Dermis microvascular lymphatic vessel endothelial cell (primary cell): ENCODE results near the gene ARMC10. TPM values are rescaled to one million over a fixed set of nuclear protein-coding genes. Genes with fewer than 3 reads are reported as not detected.
"Not testable (repeated sequence)": the region's sequence is repeated elsewhere in the genome, so short reads cannot be mapped to it uniquely, and the experiment has no call there.

Experiments used
- DNase-seq, 2 donors: peaks; one replicate each; pipeline versions ENCODE4 v3.0.0 to v3.0.0-alpha.2; 2010; ENCODE audit warnings: low read depth in 2 of 2
- total RNA-seq: library from RNA; depleted of rRNA; stranded (reverse); fragments of >200 nt; gene quantifications from 2 replicates; pipeline ENCODE4 v1.2.1, GENCODE V29; 2014

The ARMC10 gene
- total RNA-seq, 1 donor from 2014 or later: 30.6 TPM

DNA sequence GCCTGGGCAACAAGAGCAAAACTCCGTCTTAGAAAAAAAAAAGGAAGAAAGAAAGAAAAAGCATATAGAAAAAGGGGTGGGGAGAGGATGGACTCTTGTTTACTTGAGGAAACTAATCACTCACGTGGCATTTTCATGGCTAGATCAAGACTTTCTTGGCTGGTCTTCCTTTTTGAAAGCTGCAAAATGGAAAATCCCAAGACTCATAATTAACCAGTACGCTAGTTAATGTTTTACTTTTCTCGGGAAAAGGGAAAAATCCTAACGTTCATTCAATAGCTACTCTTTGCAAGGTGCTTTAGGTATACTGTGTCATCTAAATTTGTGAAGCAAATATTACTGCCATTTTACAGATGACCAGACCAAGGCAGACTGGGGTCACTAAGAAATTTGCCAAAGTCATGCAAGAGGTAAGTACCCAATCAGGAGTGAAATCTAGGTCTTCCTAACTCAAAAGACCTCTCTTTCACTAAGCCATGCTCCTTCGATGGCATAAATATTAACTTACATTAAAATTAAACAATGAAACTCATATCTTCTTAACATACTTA is 49.6 kb downstream of the ARMC10 start:
- no peak for DNase-seq

DNA sequence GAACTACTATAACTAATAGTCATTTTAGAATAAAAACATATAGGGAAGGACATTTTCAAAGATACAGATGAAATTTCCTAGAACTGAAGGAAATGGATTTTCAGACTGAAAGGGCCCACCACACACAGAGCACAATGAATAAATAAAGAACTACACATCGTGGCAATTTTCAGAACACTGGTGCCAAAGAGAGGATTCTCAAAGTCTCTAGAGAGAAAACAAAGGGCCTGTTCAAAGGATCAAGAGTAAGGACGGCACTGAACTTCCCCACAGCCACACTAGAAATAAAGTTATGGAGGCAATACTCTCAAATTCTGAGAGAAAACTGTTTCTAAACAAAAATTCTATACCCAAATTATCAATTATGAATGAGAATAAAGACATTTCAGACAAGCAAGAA is 52.1 kb downstream of the ARMC10 start:
- no peak for DNase-seq

DNA sequence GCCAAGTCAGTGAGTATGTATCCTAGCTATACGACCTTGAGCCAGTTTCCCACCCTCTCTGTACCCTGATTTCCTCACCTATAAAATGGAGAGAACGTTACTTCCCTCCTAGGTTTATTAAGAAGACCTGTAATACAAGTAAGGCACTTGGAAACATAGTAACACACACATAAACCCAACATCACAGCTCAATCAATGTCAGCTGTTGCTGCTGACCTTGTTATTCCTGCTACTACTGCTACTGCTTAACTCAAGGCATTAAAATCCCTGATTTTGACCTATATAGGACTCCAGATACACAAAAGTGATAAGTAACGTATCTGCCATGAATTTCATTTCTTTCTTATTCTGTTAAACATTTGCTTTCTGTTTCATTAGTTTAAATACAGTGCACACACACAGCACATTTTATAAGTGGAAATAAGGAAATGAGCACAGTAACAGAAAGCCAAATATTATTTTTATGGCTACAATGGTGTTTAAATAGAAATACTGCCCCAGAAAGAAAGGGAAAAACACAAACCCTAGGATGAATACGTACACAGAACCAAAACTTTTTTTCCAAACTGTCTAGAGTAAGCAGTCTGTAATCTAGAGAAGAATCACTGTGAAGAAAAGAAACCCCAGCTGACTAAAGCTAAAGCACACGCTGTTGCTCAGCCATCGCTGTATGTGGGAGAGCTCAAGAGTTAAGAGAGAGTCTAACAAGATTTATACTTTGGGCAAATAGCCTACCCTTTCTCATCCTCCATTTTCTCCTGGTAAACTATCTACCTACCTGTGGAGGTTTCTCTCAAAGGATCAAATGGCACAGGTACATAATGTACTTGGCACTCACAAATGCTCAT is 55.0 kb downstream of the ARMC10 start:
- no peak for DNase-seq

DNA sequence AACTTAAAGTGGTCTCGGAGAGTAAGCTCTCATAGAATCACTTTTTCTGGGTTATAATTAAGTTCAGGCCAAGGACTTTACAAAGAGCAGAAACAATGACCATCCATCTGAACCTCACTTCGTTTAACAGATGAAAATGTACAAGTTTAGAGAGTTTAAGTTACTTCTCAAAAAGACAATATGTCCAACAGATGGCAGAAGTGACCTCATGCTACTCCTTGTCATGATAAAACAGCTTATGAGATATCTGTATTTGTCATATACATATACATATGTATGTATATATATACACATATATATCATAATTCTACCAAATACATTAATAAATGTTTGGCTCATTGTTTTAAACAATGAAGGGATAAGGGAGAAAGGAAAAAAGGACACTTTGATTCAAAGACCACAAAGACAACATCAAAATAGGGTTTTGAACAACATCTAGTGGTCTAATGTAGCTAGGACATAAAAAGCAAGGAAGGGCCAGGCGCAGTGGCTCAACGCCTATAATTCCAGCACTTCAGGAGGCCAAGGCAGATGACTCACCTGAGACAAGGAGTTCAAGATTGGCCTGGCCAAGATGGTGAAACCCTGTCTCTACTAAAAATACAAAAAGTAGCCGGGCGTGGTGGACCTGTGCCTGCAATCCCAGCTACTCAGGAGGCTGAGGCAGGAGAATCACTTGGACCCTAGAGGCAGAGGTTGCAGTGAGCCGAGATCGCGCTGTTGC is 56.1 kb downstream of the ARMC10 start:
- DNase-seq: no peak

DNA sequence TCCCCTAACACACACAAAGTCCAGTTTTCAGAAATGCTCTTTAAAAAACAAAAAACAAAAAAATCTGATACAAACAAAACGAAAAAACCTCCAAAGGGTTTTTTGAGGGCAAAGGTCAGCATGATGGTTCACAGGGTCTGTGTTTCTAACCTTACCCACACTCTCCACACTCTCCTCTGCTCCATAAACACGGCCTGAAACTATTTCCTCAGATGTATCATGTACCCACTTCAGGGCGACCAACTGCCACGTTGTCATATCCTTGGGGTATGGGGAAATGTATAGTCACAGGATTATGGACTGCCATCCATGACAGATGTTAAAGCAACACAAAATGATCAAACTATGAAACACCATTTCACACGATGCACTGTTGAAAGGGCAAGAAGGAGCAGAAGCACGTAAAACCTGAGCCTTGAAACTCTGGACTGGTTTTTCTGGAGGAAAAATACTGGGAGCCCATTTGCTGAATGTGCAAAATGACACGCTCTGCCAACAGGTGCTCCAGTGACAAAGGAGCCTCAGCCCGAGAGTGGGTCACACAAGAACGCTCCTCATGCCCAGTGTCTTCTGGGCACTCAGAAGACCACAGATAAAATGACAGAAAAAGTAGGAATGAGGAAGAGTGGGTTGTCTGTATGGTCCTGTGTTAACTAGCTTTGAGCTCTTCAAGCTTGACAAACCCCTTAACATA is 58.2 kb downstream of the ARMC10 start:
- no peak for DNase-seq

DNA sequence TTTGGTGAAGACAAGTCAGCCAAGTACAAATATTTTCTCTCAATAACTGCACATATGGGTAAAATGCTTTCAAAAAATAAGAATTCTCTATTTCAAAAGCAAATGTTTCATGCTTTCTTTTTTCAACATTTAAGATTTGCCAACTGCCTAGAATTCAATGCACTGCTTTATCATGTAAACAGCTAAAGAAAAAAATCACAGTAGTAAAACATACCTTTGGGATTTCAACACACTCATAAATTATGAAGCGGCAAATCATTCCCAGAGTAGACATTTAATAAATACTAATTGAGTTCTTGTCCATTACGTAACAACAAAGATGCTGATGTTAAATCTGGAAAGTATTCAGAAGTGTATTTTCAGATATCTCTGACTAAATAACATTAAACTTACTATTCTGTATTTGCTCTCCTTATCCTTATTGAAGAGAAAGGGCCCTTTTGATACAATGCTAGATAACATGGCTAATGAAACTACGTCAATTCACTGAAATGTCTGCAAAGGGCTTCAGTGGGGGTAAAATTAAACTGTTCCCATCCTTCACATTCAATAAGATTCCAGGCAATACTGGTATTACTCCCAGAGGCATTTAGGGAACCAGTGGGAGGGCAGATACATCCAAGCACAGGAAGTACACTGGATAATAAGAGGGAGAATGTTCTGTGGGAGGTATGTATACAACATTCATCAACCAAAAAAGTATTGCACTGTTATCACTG is 60.1 kb downstream of the ARMC10 start:
- no peak for DNase-seq

DNA sequence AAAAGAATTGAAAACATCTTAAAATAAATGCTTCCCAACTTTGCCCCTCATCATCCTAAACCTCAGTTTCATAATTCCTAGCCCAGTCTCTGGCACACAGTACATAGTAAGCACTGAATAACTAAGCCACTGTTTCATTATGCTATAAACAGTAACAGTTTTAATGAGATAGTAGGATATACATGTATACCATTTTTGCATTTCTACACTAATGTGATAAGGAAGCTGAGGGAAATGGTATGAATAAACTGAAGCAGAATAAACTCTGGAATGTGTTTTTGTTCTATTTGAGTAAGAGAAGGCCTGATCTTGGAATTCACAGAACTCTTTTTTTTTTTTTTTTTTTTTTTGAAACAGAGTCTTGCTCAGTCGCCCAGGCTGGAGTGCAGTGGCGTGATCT is 65.1 kb downstream of the ARMC10 start:
- no peak for DNase-seq

DNA sequence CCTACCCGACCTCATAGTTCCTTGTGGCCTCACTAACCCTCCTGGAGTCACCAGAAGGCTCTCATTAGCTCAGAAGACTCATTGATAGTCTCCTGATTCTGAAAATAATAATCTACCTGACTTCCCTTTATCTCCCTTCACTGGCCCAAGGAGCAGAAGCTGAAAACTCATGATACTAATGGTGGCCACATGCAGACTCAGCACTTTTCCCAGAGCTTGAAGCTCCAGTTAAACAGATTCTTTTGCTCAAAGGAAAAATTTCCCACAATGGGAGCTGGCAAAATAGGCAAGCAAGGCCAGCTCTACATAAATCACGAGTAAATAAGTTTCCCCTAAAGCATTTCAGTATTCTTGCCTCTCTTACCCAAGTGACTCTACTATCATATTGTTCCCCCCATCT is 65.7 kb downstream of the ARMC10 start:
- DNase-seq: no peak

DNA sequence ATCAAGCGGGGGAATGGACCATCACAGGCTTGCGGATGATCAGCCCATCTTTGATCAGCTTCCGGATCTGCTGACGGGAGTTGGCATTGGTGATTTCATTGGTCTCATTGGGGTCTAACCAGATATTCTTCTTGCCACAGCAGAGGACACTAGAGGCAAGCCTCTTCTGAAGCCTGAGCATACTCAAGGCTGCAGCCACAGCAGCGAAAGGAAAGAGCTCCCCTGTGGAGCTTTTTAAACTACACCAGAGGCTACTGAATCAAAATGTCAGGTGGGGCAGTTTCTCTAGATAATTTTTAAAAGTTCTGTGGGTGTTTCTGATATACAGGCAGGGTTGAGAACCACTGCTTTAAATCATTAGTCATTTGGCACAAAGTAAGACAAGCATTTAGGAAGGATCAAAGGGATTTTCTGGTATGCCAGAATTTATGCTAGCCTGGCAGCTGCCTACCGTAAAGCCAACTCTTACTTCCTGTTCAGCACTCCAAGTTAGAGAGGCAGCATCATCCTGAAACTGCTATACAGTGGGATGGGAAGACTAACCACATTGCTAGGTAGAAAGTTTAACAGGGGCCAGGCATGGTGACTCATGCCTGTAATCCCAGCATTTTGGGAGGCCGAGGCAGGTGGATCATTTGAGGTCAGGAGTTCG is 66.9 kb downstream of the ARMC10 start:
- DNase-seq: no peak

DNA sequence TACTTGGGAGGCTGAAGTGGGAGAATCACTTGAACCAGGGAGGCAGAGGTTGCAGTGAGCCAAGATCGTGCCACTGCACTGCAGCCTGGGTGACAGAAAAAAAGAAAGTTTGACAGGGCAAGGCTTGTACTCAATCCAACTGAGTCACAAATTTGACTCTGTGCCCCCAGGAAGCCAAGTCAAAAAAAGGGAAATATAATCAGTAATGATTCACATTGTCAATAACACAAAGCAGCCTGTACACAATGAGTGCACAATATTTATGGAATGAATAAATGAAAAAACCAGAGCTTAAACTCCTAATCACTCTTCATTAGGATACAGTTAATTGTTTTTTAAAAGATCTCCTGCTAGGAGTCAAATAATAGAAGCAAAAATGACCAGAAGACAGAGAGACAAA is 67.6 kb downstream of the ARMC10 start:
- DNase-seq: no peak

DNA sequence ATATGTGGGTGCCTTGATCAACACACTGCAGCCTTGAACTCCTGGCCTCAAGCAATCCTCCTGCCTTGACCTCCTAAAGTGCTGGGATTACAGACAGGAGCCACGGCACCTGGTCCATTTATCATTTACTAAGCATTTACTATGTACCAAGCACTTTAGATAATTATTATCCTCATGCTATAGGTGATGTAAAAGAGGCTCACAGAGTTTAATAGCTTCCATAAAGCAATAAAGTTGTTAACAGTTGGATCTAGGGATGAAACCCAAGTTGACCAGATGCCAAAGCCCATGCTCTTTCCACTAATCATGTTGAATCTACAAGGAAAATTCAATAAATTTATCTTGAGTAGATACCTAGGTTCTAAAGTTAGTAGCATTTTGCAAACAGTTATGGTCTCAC is 68.9 kb downstream of the ARMC10 start:
- DNase-seq: no peak

DNA sequence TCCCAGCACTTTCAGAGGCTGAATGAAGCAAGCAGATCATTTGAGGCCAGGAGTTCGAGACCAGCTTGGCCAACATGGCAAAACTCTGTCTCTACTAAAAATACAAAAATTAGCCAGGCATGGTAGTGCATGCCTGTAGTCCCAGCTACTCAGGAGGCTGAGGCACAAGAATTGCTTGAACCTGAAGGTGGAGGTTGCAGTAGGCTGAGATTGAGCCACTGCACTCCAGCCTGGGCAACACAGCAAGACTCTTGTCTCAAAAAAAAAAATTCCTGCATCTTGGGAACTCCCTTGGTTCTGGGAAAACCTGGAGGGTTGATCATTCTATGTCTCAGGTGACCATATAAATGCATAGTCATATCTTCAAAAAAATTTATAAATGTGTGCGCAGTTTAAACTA is 69.8 kb downstream of the ARMC10 start:
- DNase-seq: not testable (repeated sequence)

DNA sequence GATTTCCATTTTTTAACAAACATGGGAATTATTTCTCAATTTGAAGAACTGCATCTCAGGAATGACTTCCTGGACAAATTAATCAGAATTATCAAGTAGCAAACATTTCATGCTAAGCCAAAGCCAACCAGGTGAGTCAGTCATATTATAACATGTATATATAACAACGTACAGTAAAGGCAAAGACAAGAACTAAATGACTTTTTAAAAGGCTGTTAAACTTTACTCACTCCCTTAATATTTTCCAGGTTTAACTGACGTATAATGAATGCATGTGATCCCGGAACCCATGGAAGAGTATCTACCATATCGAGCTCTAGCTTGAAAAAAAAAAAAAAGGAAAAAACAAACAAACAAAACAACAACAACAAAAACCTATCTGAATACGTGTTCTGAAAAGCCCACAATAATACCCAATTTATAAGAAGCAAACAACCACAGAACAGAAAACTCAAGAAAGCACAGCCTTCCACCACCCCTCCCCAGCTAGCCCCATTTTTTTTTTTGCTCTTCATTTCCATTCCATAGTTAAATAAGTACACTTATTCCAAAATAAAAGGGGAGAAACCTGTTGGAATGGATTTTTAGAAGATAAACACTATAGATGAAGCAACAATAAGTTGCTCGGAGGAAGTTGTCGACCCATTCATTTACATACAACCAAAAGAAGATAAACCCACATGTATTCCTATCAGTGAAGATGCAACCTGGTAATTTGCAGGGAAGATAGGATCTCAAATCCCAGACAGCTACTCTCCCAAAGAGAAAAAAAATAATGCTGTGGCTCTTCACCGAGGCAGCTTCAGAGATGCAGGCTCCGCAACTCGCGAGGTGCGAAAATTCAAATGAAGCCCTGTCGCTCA is 73.4 kb downstream of the ARMC10 start:
- DNase-seq: no peak

Other genes starting within 250 kb of the ARMC10 start
- gene LRRC17, start 162.1 kb upstream of the ARMC10 start, total RNA-seq: 0.77 and 0.89 TPM in 2 replicates
- gene FBXL13, start 344 bp upstream of the ARMC10 start, total RNA-seq: 0.13 and 0.39 TPM in 2 replicates
- gene NAPEPLD, start 74.0 kb downstream of the ARMC10 start, total RNA-seq: 2.8 and 3.4 TPM in 2 replicates
- gene PMPCB, start 222.3 kb downstream of the ARMC10 start, total RNA-seq: 35.7 and 41.2 TPM in 2 replicates